Gastrocnemius medialis (tissue), 4 donors: ENCODE measurements around the gene STN1. TPM values are rescaled to one million over a fixed set of nuclear protein-coding genes. Genes with fewer than 3 reads are reported as not detected.

Experiments used
- ATAC-seq, 2 donors: fragments of 150-250 bp; one replicate each; pipeline ENCODE4 v1.9.1; 2016
- DNase-seq, 2 donors: peaks; one replicate each; pipeline ENCODE4 v3.0.0-alpha.2; 2019
- H3K27ac ChIP-seq, 4 donors: fragments of 200-600 bp; sonication (generic); 1 replicate in 1 of 4; 2 replicates in 3 of 4; pipeline ENCODE4 v1.5.1; 2016 to 2018; ENCODE audit warnings: mild to moderate bottlenecking in 2 of 4, moderate library complexity in 1 of 4
- H3K27me3 ChIP-seq, 3 donors: fragments of 200-600 bp; sonication (generic) in 2 of 3; 1 replicate in 1 of 3; 2 replicates in 2 of 3; pipeline versions ENCODE4 v1.5.1 to v1.6.0; 2016 to 2019; ENCODE audit warnings: mild to moderate bottlenecking in 1 of 3, moderate library complexity in 1 of 3
- H3K36me3 ChIP-seq, 2 donors: fragments of 200-600 bp; sonication (generic) in 1 of 2; one replicate each; pipeline ENCODE4 v1.5.1; 2017 to 2018
- H3K4me1 ChIP-seq, 2 donors: fragments of 200-600 bp; sonication (generic) in 1 of 2; one replicate each; pipeline ENCODE4 v1.5.1; 2016 to 2017; ENCODE audit warnings: mild to moderate bottlenecking in 2 of 2
- H3K4me3 ChIP-seq, 4 donors: fragments of 200-600 bp; sonication (generic) in 3 of 4; 1 replicate in 1 of 4; 2 replicates in 3 of 4; pipeline ENCODE4 v1.5.1; 2016 to 2019; ENCODE audit warnings: mild to moderate bottlenecking in 2 of 4
- H3K9me3 ChIP-seq, 3 donors: fragments of 200-600 bp; sonication (generic) in 2 of 3; 1 replicate in 1 of 3; 2 replicates in 2 of 3; pipeline ENCODE4 v1.5.1; 2016 to 2019
- CTCF ChIP-seq, 5 experiments: fragments of 450-650 bp in 3 of 5; fragments of 200-600 bp in 2 of 5; sonication (generic) in 2 of 5; IDR thresholded peaks in 4 of 5; conservative IDR thresholded peaks in 1 of 5; 1 replicate in 4 of 5; 2 replicates in 1 of 5; pipeline ENCODE4 v1.5.1; 2016 to 2019; ENCODE audit warnings: antibody characterized with exemption in 5 of 5, mild to moderate bottlenecking in 3 of 5, moderate library complexity in 3 of 5
- POLR2A ChIP-seq, 2 donors: fragments of 450-650 bp; IDR thresholded peaks; one replicate each; pipeline ENCODE4 v1.6.1; 2017; ENCODE audit warnings: antibody characterized with exemption in 2 of 2, mild to moderate bottlenecking in 2 of 2, moderate library complexity in 2 of 2
- in situ Hi-C, 4 donors: fragments of 200-750 bp; cut with MboI; loops; one replicate each; pipeline versions ENCODE4 v1.15.0 to v1.8.0; 2017; ENCODE audit warnings: low sequenced_read_pairs in 4 of 4
- intact Hi-C: fragments of 100-400 bp; cut with DNase I; formaldehyde crosslinking; loops from one replicate; pipeline ENCODE4 v1.15.1; 2023; ENCODE audit warnings: low total_unique reads
- total RNA-seq, 4 donors: library from RNA; depleted of rRNA; stranded (reverse); fragments of >200 nt; gene quantifications; one replicate each; pipeline versions ENCODE4 v1.1.0 to v1.2.3, GENCODE V29; 2016

Gene STN1
- total RNA-seq, 4 donors from 2014 or later: 15.1 to 24.7 (median 20.5) TPM

GRCh38 chr10:103895411-103896186, 22.4 kb downstream of the STN1 start:
- intact Hi-C loops: loop anchor here (10.0 kb wide), 1 partner anchor 129 kb away; no protein-coding TSS in a partner anchor
- peak; percentile 16 to 51 for ATAC-seq
- TF ChIP-seq CTCF (IDR thresholded peaks at IDR 0.05 in 4 of 5, conservative IDR thresholded peaks at IDR 0.05 in 1 of 5) (no peak), POLR2A (IDR thresholded peaks at IDR 0.05) (no peak)

GRCh38 chr10:103894441-103894864, 23.5 kb downstream of the STN1 start:
- in situ Hi-C loops: loop anchor here in 2 of 4 donors (10.0 to 25.0 kb wide), 3 partner anchors 93 to 318 kb away; partner anchors contain the start of gene SFR1 (in 1 of the 2)
- H3K4me1 ChIP-seq: peaks cover 21 to 38% of the 10 kb centered on the region in 2 donors
- no peak for TF ChIP-seq POLR2A (IDR thresholded peaks at IDR 0.05)
- TF ChIP-seq CTCF (IDR thresholded peaks at IDR 0.05 in 4 of 5, conservative IDR thresholded peaks at IDR 0.05 in 1 of 5): no peak
- no peaks in the 10 kb centered on the region for H3K27me3 ChIP-seq
- intact Hi-C loops: loop anchor here (10.0 kb wide), 1 partner anchor 130 kb away; no protein-coding TSS in a partner anchor
- H3K36me3 ChIP-seq: peaks cover 0 to 32% of the 10 kb centered on the region in 2 donors
- DNase-seq: no peak
- no peaks in the 10 kb centered on the region for H3K9me3 ChIP-seq
- ATAC-seq: peak; percentile 41 to 53
- peak overlapping the region; percentile 69 to 78 (median 74) for H3K27ac ChIP-seq
- no peak overlapping the region for H3K4me3 ChIP-seq

More at GRCh38 chr10:103895411-103896186, 22.4 kb downstream of the STN1 start:
- no peak for DNase-seq
- no peaks in the 10 kb centered on the region for H3K9me3 ChIP-seq
- no peak overlapping the region for H3K4me3 ChIP-seq
- H3K27ac ChIP-seq: peak overlapping the region; percentile 69 to 78 (median 74)
- H3K4me1 ChIP-seq: peaks cover 21 to 38% of the 10 kb centered on the region in 2 donors
- peaks cover 0 to 39% of the 10 kb centered on the region in 2 donors for H3K36me3 ChIP-seq
- H3K27me3 ChIP-seq: no peaks in the 10 kb centered on the region
- in situ Hi-C loops: loop anchor here in 2 of 4 donors (10.0 to 25.0 kb wide), 3 partner anchors 92 to 317 kb away; partner anchors contain the start of gene SFR1 (in 1 of the 2)

- H3K4me1 ChIP-seq: peaks cover 23 to 42% of the 10 kb centered on the region in 2 donors
- DNase-seq (no peak), ATAC-seq (no peak)
- H3K27me3 ChIP-seq: no peaks in the 10 kb centered on the region
- H3K36me3 ChIP-seq: peaks cover 0 to 25% of the 10 kb centered on the region in 2 donors
- TF ChIP-seq CTCF (IDR thresholded peaks at IDR 0.05 in 4 of 5, conservative IDR thresholded peaks at IDR 0.05 in 1 of 5): no peak
- TF ChIP-seq POLR2A (IDR thresholded peaks at IDR 0.05): no peak
- intact Hi-C loops: loop anchor here (10.0 kb wide), 1 partner anchor 131 kb away; no protein-coding TSS in a partner anchor
- H3K9me3 ChIP-seq: no peaks in the 10 kb centered on the region
- H3K4me3 ChIP-seq: no peak overlapping the region
- H3K27ac ChIP-seq: peak overlapping the region; percentile 69 to 78 (median 74)
- in situ Hi-C loops: loop anchor here in 2 of 4 donors (10.0 to 25.0 kb wide), 3 partner anchors 93 to 318 kb away; partner anchors contain the start of gene SFR1 (in 1 of the 2)
Measured at GRCh38 chr10:103893817-103894216, 24.2 kb downstream of the STN1 start.

- no peak for DNase-seq
- Histone ChIP-seq H3K36me3 (peaks cover 0 to 14% of the 10 kb centered on the region in 2 donors), H3K27ac (peak overlapping the region in 2 of 4 donors; percentile 29 to 73), H3K9me3 (no peaks in the 10 kb centered on the region), H3K27me3 (no peaks in the 10 kb centered on the region), H3K4me1 (peaks cover 39 to 57% of the 10 kb centered on the region in 2 donors), H3K4me3 (no peak overlapping the region)
- intact Hi-C loops (loop anchor here (1.0 to 10.0 kb wide), 2 partner anchors 75 to 133 kb away; partner anchors contain the start of gene SLK), in situ Hi-C loops (loop anchor here in 2 of 4 donors (10.0 to 25.0 kb wide), 3 partner anchors 95 to 320 kb away; partner anchors contain the start of gene SFR1 (in 1 of the 2))
- TF ChIP-seq POLR2A (IDR thresholded peaks at IDR 0.05) (no peak), CTCF (IDR thresholded peaks at IDR 0.05 in 4 of 5, conservative IDR thresholded peaks at IDR 0.05 in 1 of 5) (no peak)
- no peak for ATAC-seq
Measured at GRCh38 chr10:103892181-103892580, 25.8 kb downstream of the STN1 start.
